H7 (cell line): ENCODE measurements around the gene BDH1. TPM values are rescaled to one million over a fixed set of nuclear protein-coding genes. Genes with fewer than 3 reads are reported as not detected.

Experiments
- DNase-seq: peaks from one replicate; pipeline ENCODE4 v3.0.0; 2012
- H3K27me3 ChIP-seq: 2 replicates; pipeline ENCODE4 v1.6.0; 2011; ENCODE audit warnings: mild to moderate bottlenecking, low read length; ENCODE audit not compliant: control insufficient read depth, insufficient read depth
- H3K36me3 ChIP-seq: replicated peaks from 2 replicates; pipeline ENCODE4 v1.5.1; 2011; ENCODE audit warnings: low read length; ENCODE audit not compliant: control insufficient read depth, insufficient read depth
- H3K4me3 ChIP-seq: 2 replicates; pipeline ENCODE4 v1.5.1; 2011; ENCODE audit warnings: low read depth, mild to moderate bottlenecking, control low read depth, low read length, moderate library complexity; ENCODE audit not compliant: insufficient read depth
- total RNA-seq: library from RNA; depleted of rRNA; stranded (reverse); fragments of >200 nt; shearing (Covaris generic); gene quantifications from 2 replicates; pipeline ENCODE4 v1.2.3, GENCODE V29; 2014; rRNA removed

BDH1 gene
- total RNA-seq, 1 experiment from 2014 or later: 25.7 TPM

DNA sequence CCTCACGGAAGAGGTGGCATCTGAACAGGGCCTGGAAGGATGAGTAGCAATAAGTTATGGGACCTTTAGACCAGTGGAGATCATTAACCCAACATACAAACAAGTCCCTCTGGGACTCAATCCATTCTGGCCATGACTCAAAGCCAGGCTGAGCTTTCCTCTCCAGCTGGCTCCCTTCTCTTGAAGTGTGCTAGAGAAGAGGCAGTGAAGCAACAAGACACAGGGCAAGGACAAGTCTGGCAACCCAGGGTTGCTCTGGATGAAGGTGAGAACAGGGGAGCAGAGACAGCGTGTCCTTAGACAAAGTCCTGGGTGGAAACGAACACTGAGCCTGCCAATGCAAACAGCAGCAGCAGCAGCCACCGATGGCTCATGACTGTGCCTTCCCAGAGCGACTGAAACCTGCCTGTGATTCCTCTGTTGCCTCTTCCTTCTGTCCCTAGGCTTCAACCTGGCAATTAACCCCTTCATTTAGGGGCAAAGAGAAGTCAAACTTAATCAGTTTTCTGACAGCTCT is 86.8 kb downstream of the BDH1 start:
- no peak for DNase-seq
- Histone ChIP-seq H3K27me3 (no peaks in the 10 kb centered on the region), H3K36me3 (no peaks in the 10 kb centered on the region), H3K4me3 (no peak overlapping the region)

DNA sequence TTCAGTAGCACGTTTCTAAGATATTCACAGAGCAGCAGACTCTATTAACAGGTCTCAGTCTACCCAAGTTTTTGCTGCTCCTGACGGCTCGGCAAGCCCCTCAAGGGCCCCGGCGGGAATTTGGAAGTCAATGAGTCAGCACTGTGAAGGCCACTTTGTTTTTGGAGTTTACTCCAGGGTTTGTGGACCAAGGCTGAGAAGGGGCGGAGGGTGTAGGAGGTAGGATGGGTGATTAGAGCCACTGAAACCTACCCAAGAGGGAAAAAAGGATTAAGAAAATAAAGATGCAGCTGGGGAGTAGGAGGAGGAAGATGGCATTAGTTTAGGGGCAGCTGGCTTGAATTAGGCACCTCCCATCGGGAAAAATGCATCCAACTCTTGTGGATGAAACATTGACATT is 87.6 kb downstream of the BDH1 start:
- no peak for DNase-seq
- no peak overlapping the region for H3K4me3 ChIP-seq
- no peaks in the 10 kb centered on the region for H3K36me3 ChIP-seq
- H3K27me3 ChIP-seq: no peaks in the 10 kb centered on the region

DNA sequence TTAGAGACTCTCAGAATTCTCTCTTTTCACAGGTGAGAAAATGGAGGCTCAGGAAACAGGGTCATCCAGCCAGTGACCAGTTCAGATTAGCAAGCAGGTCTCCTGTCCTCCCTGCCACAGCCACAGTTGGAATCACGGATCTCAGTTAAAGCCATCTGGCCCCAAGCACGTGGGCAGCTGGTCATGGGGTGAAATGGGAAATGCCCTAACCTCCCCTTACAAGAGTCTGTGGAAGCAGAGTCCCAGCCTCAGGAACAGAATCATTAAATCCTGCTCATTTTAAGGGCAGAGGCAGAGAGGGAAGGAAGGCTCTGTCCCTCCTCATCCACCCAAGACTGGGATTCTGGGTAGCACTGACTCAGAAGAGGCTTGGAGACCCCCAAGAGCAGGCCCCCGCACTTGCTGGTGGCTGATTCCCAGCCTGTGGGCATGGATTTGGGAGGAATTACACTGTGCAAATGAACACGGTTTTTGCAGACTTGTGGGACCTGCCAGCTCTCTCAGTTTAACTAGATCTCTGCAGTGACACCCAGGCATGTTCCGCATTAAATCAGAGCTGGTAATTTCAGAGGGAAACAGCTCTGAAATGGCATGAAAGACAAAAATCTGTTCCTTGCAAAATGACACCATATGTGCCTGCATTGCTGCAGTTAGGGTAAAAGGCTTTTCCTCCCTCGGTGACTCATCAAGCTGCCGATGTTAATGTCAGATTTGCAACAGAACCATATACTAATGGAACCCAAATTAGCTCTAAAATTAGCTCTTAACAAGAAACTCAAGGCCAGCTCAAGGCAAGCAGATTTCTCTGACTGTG is 89.0 kb downstream of the BDH1 start:
- DNase-seq: no peak
- H3K4me3 ChIP-seq: no peak overlapping the region
- no peaks in the 10 kb centered on the region for H3K27me3 ChIP-seq
- no peaks in the 10 kb centered on the region for H3K36me3 ChIP-seq

DNA sequence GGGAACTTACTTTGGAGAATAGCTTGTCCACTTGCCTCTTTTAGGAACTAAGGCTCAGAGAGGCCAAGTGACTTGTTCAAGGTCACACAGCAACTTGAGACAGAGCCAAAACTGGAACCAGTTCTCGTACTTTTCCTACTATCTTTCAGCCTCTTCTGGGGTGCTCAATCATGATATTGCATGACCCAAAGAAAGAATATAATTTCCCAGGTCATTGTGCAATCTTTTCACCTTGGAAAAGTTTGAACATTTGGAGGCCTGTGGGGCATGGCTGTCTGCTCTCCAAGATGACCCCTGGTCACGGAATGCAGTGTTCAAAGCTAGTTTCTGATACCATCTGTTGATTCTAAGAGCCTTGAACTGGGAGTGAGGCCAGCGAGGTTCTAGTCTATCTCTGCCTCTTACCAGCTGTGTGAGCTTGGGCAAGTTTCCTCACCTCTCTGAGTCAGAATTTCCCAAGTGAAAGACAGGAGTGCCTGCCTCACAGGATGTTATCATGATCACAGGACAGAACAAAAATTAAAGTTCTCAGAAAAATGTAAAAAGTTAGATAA is 89.7 kb downstream of the BDH1 start:
- Histone ChIP-seq H3K4me3 (no peak overlapping the region), H3K27me3 (no peaks in the 10 kb centered on the region), H3K36me3 (no peaks in the 10 kb centered on the region)
- no peak for DNase-seq

DNA sequence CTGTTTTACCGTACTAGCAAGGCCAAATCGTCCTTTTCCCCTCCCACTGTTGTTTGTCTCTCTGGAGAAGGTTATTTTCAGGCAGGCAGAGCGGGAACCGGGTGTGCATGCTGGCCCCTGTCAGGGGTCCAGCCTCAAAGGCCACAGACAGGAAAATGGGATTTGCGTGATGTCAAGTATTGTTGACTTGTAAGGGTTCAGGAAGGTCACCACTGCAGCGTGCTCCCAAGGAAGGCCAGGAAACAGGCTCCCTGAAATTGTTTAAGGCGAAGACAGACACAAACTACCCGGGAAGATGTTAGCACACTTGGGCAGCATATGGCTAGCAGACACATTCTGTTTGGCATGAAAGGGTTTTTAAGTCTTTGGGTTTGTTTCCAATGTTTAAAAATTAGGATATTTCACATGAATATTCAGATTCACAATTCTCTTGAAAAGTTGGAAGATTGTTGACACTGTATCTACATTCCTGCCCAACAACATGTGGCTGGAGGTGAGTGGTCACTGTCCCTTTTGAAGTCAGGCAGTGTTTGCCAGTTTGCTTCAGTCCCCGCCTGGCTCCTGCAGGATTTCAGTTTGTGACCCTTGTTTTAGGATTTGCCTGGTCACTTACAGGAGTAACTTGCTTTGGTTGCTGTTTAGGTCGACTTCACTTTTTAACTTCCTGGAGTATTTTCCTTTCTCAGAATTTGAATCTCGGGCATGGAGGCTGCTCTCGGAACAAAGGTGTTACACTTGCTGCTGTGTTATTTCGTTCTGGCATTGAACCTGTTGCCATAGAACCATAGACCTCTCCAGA is 90.4 kb downstream of the BDH1 start:
- Histone ChIP-seq H3K36me3 (no peaks in the 10 kb centered on the region), H3K4me3 (no peak overlapping the region), H3K27me3 (no peaks in the 10 kb centered on the region)
- no peak for DNase-seq

DNA sequence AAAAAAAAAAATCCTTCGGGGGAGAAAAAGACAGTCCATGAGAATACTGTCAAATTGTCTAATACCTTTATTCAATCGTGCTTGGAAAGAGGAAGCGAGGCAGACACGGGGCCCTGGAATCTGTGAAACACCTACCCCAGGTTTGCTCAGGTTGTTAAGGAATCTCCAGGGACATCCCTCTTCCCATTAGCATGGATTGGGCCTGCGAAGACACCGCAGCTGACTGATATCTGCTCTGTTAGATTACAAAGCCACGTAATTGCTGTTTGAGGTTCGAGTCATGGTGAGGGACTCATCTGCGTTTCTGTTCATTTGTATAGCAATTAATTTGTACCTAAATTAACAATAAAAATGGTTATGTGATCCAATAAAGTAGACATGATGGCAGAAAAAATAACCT is 91.0 kb downstream of the BDH1 start:
- no peak overlapping the region for H3K4me3 ChIP-seq
- no peak for DNase-seq
- H3K27me3 ChIP-seq: no peaks in the 10 kb centered on the region
- no peaks in the 10 kb centered on the region for H3K36me3 ChIP-seq

DNA sequence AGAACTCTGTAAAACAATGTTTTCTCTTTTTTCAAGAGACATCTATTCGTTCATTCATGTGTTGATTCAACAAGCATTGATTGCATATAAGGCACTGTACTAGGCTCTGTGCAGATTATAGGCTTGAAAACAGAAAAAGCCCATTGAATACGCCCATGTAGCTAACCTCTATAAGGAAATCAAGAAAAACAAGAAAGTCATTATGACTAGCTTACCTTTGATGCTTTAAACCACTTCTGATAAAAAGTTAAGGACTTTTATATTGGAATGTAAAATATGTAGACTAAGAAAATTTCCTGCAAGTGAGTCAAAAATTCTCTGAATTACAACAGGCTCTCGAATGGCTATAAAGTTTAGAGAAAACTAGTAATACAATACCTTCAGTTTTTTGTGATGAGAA is 92.5 kb downstream of the BDH1 start:
- Histone ChIP-seq H3K36me3 (no peaks in the 10 kb centered on the region), H3K27me3 (no peaks in the 10 kb centered on the region), H3K4me3 (no peak overlapping the region)
- DNase-seq: no peak

DNA sequence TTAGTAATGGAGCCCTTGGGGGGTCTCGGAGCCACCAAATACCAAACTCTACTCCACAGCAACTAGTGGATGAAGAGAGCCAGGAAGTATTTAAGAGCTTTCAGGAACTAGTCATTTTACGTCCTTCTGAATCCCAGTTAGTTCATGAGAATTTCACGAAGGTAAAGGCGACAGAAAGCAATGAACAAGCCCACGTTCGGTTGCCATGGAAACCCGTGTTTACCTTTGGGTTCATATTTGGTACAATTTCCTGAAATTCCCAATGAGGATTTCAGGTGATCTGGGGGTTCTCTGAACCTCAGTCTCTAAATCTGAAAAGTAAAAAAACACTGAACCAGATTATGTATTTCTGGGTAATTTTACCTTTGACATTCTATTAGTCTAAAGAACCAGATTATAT is 93.0 kb downstream of the BDH1 start:
- H3K36me3 ChIP-seq: no peaks in the 10 kb centered on the region
- H3K4me3 ChIP-seq: no peak overlapping the region
- no peaks in the 10 kb centered on the region for H3K27me3 ChIP-seq
- no peak for DNase-seq

DNA sequence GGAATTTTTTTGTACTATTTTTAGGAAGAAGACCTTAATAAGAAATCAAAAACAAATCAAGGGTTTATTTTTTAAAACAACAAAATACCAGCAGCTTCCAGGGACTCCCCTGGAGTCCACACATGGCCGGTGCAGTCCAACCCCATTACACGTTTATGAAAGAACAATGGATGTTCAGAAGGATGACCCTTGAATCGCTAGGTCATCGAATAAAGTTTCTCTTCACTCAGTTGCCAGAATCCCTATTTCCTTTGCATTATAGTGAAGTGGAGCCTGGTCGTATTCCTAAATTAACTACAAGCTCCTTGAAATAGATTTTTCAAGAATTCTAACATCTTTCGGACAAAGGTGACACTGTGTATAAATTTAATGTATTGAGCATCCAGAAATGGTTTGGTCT is 95.1 kb downstream of the BDH1 start:
- H3K4me3 ChIP-seq: no peak overlapping the region
- H3K36me3 ChIP-seq: no peaks in the 10 kb centered on the region
- DNase-seq: no peak
- no peaks in the 10 kb centered on the region for H3K27me3 ChIP-seq

DNA sequence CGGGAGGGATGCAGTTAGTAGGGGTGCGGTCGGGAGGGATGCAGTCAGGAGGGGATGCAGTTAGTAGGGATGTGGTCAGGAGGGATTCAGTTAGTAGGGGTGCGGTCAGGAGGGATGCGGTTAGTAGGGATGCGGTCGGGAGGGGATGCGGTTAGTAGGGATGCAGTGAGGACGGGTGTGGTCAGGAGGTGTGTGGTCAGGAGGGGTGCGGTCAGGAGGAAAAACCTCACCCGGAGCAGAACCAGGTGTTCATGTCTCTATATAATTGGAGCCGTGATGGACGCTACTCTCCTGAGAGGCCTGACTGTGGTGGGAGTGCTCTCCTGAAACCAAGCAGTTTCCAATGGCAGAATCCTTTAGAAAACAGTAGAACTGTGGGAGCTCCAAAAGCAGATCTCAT is 95.8 kb downstream of the BDH1 start:
- DNase-seq: no peak
- Histone ChIP-seq H3K36me3 (no peaks in the 10 kb centered on the region), H3K4me3 (no peak overlapping the region), H3K27me3 (no peaks in the 10 kb centered on the region)

Other genes starting within 250 kb of the BDH1 start
- 9.6 and 15.5 TPM in 2 replicates for gene RUBCN, start 180.9 kb upstream of the BDH1 start, total RNA-seq
- gene FYTTD1, start 193.9 kb upstream of the BDH1 start, total RNA-seq: 13.5 and 17.7 TPM in 2 replicates
- 21.4 and 21.5 TPM in 2 replicates for gene LRCH3, start 235.3 kb upstream of the BDH1 start, total RNA-seq